ENCODE measurements around the gene PRRG2. TPM values are rescaled to one million over a fixed set of nuclear protein-coding genes. Genes with fewer than 3 reads are reported as not detected.

Gene PRRG2
- total RNA-seq, 6 experiments from 2014 or later: 2.5 to 5.9 (median 3.1) TPM

GRCh38 chr19:49597703-49597974 lies 16.5 kb downstream of the PRRG2 start:
- H3K9me3 ChIP-seq: no peaks in the 10 kb centered on the region
- H3K4me3 ChIP-seq: no peak overlapping the region
- intact Hi-C loops (cut with DNase I): loop anchor here in 1 of 2 donors (10.0 kb wide), 1 partner anchor 67 kb away; the partner anchor contains the start of genes BCL2L12 and IRF3
- TF ChIP-seq CTCF (IDR thresholded peaks at IDR 0.05) (no peak), POLR2A (IDR thresholded peaks at IDR 0.05) (no peak)
- no peak overlapping the region for H3K27ac ChIP-seq
- DNase-seq: no peak
- peaks cover 0 to 38% (median 13%) of the 10 kb centered on the region in 4 donors for H3K36me3 ChIP-seq
- 100% methylated on average over 5 of the region's 29 CpGs for WGBS (ENCODE audit: insufficient coverage, low coverage, low lambda C conversion rate, missing lambda C conversion rate)
- H3K27me3 ChIP-seq: no peaks in the 10 kb centered on the region
- ATAC-seq: no peak
- peaks cover 0 to 4% (median 0%) of the 10 kb centered on the region in 4 donors for H3K4me1 ChIP-seq

GRCh38 chr19:49599378-49600295 lies 18.5 kb downstream of the PRRG2 start:
- no peak for TF ChIP-seq POLR2A (IDR thresholded peaks at IDR 0.05)
- TF ChIP-seq CTCF (IDR thresholded peaks at IDR 0.05): no peak
- Histone ChIP-seq H3K4me1 (no peaks in the 10 kb centered on the region), H3K27me3 (no peaks in the 10 kb centered on the region), H3K4me3 (no peak overlapping the region), H3K36me3 (peaks cover 0 to 50% (median 13%) of the 10 kb centered on the region in 4 donors), H3K9me3 (no peaks in the 10 kb centered on the region), H3K27ac (no peak overlapping the region)
- intact Hi-C loops (cut with DNase I): loop anchor here in 1 of 2 donors (10.0 kb wide), 1 partner anchor 65 kb away; the partner anchor contains the start of genes BCL2L12 and IRF3
- no peak for ATAC-seq
- DNase-seq: no peak
- 88% methylated on average over 5 of the region's 26 CpGs for WGBS (ENCODE audit: insufficient coverage, low coverage, low lambda C conversion rate, missing lambda C conversion rate)

- H3K4me3 ChIP-seq: no peak overlapping the region
- DNase-seq: no peak
- no peaks in the 10 kb centered on the region for H3K4me1 ChIP-seq
- TF ChIP-seq POLR2A (IDR thresholded peaks at IDR 0.05): no peak
- TF ChIP-seq CTCF (IDR thresholded peaks at IDR 0.05): no peak
- H3K9me3 ChIP-seq: no peaks in the 10 kb centered on the region
- intact Hi-C loops (cut with DNase I): no loop called here
- H3K27ac ChIP-seq: no peak overlapping the region
- H3K36me3 ChIP-seq: peaks cover 0 to 46% (median 13%) of the 10 kb centered on the region in 4 donors
- ATAC-seq: no peak
- WGBS (ENCODE audit: insufficient coverage, low coverage, low lambda C conversion rate, missing lambda C conversion rate): 87% methylated on average over 14 of the region's 38 CpGs
- no peaks in the 10 kb centered on the region for H3K27me3 ChIP-seq
Measured at GRCh38 chr19:49601482-49602038, 20.4 kb downstream of the PRRG2 start.

GRCh38 chr19:49602806-49603205 lies 21.7 kb downstream of the PRRG2 start:
- no peak overlapping the region for H3K4me3 ChIP-seq
- H3K9me3 ChIP-seq: no peaks in the 10 kb centered on the region
- peaks cover 0 to 44% (median 13%) of the 10 kb centered on the region in 4 donors for H3K36me3 ChIP-seq
- H3K27ac ChIP-seq: no peak overlapping the region
- ATAC-seq: no peak
- DNase-seq: no peak
- no peak for TF ChIP-seq POLR2A (IDR thresholded peaks at IDR 0.05)
- TF ChIP-seq CTCF (IDR thresholded peaks at IDR 0.05): no peak
- H3K4me1 ChIP-seq: no peaks in the 10 kb centered on the region
- intact Hi-C loops (cut with DNase I): no loop called here
- H3K27me3 ChIP-seq: no peaks in the 10 kb centered on the region
- 80% methylated on average over 1 of the region's 2 CpGs for WGBS (ENCODE audit: insufficient coverage, low coverage, low lambda C conversion rate, missing lambda C conversion rate)
